Mesothelial cell of epicardium (in vitro differentiated cells): ENCODE data around the gene GPR137. TPM values are rescaled to one million over a fixed set of nuclear protein-coding genes. Genes with fewer than 3 reads are reported as not detected.

ENCODE experiments used
- DNase-seq, 2 experiments: peaks; one replicate each; pipeline ENCODE4 v3.0.0; 2021; ENCODE audit warnings: low spot score in 2 of 2; ENCODE audit not compliant: unreplicated experiment in 2 of 2
- H3K27ac Mint-ChIP-seq: 2 replicates; pipeline ENCODE4 v1.8.0; 2021; ENCODE audit warnings: mixed read lengths
- H3K27me3 Mint-ChIP-seq: 2 replicates; pipeline ENCODE4 v1.8.0; 2021; ENCODE audit warnings: low read depth, mixed read lengths
- H3K36me3 Mint-ChIP-seq: 2 replicates; pipeline ENCODE4 v1.8.0; 2021; ENCODE audit warnings: mixed read lengths
- H3K4me1 Mint-ChIP-seq: 2 replicates; pipeline ENCODE4 v1.8.0; 2021; ENCODE audit warnings: mixed read lengths
- H3K4me3 Mint-ChIP-seq: 2 replicates; pipeline ENCODE4 v1.8.0; 2021; ENCODE audit warnings: mild to moderate bottlenecking, moderate library complexity, mixed read lengths
- H3K9me3 Mint-ChIP-seq: 2 replicates; pipeline ENCODE4 v1.8.0; 2021; ENCODE audit warnings: mixed read lengths
- total RNA-seq: library from RNA; stranded (reverse); gene quantifications from 3 replicates; pipeline ENCODE4 v1.2.1, GENCODE V29; 2021
- TF ChIP-seq, protein P1 (sequence below): fragments of 200-600 bp; sonication (generic); IDR thresholded peaks from one replicate; pipeline ENCODE4 v1.5.0; 2021; ENCODE audit warnings: antibody characterized with exemption; ENCODE audit not compliant: unreplicated experiment

GPR137 gene
- total RNA-seq, 1 donor from 2014 or later = 43.8 TPM

DNA sequence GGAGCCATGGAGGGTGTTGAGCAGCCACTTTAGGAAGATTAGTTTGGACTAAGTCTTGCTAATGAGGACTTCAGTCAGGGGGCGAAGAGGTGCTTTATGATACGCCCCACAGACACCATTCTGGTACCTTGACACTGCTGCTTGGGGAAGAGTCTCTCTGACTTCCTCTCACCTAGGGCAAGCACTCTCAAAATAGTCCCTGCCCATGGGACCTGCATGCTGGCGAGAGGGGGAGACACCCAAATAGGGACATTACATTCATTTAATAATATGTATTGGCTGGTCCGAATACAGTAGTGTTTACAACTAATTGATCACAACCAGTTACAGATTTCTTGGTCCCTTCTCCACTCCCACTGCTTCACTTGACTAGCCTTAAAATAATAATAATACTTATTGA, 10.1 kb downstream of the GPR137 start:
- DNase-seq = no peak
- H3K36me3 Mint-ChIP-seq = no peaks in the 10 kb centered on the region
- no peaks in the 10 kb centered on the region for H3K9me3 Mint-ChIP-seq
- peaks cover 12% of the 10 kb centered on the region for H3K4me1 Mint-ChIP-seq
- no peak overlapping the region for H3K4me3 Mint-ChIP-seq
- no peak overlapping the region for H3K27ac Mint-ChIP-seq
- H3K27me3 Mint-ChIP-seq = peaks cover 92% of the 10 kb centered on the region
- TF ChIP-seq, protein P1, sequence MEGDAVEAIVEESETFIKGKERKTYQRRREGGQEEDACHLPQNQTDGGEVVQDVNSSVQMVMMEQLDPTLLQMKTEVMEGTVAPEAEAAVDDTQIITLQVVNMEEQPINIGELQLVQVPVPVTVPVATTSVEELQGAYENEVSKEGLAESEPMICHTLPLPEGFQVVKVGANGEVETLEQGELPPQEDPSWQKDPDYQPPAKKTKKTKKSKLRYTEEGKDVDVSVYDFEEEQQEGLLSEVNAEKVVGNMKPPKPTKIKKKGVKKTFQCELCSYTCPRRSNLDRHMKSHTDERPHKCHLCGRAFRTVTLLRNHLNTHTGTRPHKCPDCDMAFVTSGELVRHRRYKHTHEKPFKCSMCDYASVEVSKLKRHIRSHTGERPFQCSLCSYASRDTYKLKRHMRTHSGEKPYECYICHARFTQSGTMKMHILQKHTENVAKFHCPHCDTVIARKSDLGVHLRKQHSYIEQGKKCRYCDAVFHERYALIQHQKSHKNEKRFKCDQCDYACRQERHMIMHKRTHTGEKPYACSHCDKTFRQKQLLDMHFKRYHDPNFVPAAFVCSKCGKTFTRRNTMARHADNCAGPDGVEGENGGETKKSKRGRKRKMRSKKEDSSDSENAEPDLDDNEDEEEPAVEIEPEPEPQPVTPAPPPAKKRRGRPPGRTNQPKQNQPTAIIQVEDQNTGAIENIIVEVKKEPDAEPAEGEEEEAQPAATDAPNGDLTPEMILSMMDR = no peak

DNA sequence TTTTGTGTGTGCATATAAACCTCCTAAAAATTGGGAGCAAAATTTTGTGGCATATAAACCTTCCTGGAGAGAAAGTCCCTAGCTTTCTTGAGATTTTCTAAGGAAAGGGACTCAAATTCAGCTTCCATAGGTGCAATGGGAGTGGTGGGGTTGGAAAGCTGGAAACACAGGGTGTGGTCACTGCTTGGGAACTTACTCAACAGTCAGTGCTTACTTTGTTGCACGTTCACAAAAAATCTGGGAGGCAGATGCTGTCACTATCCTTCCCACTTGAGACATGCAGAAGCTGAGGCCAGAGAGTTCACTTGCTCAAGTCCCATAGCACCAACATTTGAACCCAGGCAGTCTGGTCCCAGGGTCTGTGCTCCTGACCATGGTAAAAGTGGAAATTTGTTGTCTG, 10.6 kb downstream of the GPR137 start:
- Mint-ChIP-seq H3K36me3 (no peaks in the 10 kb centered on the region), H3K9me3 (no peaks in the 10 kb centered on the region), H3K27ac (no peak overlapping the region), H3K4me3 (no peak overlapping the region), H3K27me3 (peaks cover 92% of the 10 kb centered on the region), H3K4me1 (peaks cover 13% of the 10 kb centered on the region)
- TF ChIP-seq, protein P1 = no peak
- DNase-seq = no peak

DNA sequence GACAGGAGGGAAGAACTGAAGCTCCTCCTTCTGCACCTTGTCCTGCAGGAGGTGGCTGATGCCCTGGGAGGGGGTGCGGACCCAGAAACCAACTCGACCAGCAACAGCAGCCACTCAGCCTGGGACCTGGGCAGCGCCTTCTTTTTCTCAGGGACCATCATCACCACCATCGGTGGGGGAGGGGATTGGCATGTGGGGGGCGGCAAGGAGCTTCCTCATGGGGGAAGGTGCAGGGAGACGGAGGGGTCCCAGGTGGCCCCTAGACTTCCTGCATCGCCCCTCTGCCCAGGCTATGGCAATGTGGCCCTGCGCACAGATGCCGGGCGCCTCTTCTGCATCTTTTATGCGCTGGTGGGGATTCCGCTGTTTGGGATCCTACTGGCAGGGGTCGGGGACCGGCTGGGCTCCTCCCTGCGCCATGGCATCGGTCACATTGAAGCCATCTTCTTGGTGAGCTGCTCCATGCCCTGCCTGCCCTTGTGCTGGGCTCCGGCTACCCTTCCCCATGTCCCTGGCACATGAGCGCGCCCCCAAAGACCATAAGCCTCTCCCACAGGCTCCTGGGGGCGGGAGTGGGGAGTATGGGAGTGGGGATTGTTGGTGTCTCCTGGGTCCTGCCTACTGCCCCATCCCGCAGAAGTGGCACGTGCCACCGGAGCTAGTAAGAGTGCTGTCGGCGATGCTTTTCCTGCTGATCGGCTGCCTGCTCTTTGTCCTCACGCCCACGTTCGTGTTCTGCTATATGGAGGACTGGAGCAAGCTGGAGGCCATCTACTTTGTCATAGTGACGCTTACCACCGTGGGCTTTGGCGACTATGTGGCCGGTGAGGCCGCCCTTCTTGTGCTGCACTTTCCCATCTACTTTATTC, 11.4 kb downstream of the GPR137 start:
- Mint-ChIP-seq H3K4me1 (peaks cover 13% of the 10 kb centered on the region), H3K36me3 (no peaks in the 10 kb centered on the region), H3K27ac (no peak overlapping the region), H3K4me3 (no peak overlapping the region), H3K9me3 (no peaks in the 10 kb centered on the region), H3K27me3 (peaks cover 95% of the 10 kb centered on the region)
- TF ChIP-seq, protein P1 = no peak
- DNase-seq = no peak

DNA sequence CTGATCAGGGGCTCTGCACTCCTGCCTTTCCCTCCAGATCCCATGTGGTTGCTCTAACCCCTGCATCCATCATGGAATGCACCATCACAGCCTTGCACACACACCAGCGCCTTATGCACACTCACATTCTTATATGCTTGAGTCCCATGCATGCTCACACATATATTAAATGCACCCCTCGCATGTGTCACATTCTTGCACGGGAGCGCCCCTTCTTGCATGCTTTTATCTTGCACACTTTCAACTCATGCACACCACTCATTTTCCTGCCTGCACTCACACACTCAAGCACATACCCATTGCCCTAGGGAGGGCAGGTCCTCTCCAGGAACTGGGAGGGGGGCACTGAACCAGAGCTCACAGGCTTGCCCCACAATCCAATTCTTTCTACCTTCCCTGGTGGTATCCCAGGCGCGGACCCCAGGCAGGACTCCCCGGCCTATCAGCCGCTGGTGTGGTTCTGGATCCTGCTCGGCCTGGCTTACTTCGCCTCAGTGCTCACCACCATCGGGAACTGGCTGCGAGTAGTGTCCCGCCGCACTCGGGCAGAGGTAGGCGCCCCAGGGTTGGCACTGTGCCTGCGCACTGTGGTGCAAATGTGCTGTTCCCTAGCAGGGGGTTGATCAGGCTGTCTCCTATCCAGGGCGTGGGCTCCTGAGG, 12.2 kb downstream of the GPR137 start:
- TF ChIP-seq, protein P1 = no peak
- DNase-seq = no peak
- H3K27ac Mint-ChIP-seq = no peak overlapping the region
- no peaks in the 10 kb centered on the region for H3K9me3 Mint-ChIP-seq
- H3K27me3 Mint-ChIP-seq = peaks cover 92% of the 10 kb centered on the region
- no peaks in the 10 kb centered on the region for H3K36me3 Mint-ChIP-seq
- no peak overlapping the region for H3K4me3 Mint-ChIP-seq
- peaks cover 11% of the 10 kb centered on the region for H3K4me1 Mint-ChIP-seq

DNA sequence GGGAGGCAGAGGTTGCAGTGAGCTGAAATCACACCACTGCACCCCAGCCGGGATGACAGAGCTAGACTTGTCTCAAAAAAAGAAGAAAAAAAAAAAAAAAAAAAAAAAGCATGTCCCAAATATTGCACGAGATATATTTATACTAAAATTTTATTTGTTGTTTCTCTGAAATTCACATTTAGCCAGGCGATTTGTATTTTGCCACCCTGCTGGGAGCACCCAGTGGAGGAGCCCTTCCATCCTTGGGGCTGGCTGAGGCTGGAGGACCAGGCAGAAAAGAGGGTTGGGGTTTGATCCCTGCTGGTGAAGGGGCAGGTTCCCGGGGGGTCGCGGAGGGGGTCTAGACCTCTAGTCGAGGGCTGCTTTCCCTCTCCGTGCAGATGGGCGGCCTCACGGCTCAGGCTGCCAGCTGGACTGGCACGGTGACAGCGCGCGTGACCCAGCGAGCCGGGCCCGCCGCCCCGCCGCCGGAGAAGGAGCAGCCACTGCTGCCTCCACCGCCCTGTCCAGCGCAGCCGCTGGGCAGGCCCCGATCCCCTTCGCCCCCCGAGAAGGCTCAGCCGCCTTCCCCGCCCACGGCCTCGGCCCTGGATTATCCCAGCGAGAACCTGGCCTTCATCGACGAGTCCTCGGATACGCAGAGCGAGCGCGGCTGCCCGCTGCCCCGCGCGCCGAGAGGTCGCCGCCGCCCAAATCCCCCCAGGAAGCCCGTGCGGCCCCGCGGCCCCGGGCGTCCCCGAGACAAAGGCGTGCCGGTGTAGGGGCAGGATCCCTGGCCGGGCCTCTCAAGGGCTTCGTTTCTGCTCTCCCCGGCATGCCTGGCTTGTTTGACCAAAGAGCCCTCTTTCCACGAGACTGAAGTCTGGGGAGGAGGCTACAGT, 13.6 kb downstream of the GPR137 start:
- H3K4me1 Mint-ChIP-seq = peaks cover 12% of the 10 kb centered on the region
- TF ChIP-seq, protein P1 = no peak
- DNase-seq = peak in 1 of 2 experiments; percentile 45
- H3K27ac Mint-ChIP-seq = no peak overlapping the region
- peaks cover 81% of the 10 kb centered on the region for H3K27me3 Mint-ChIP-seq
- peak overlapping the region; percentile 46 for H3K4me3 Mint-ChIP-seq
- no peaks in the 10 kb centered on the region for H3K9me3 Mint-ChIP-seq
- no peaks in the 10 kb centered on the region for H3K36me3 Mint-ChIP-seq
